ENCODE data around the gene GPR82.
"Not testable (repeated sequence)": the region's sequence is repeated elsewhere in the genome, so short reads cannot be mapped to it uniquely, and the experiment has no call there.

GPR82 gene

DNA sequence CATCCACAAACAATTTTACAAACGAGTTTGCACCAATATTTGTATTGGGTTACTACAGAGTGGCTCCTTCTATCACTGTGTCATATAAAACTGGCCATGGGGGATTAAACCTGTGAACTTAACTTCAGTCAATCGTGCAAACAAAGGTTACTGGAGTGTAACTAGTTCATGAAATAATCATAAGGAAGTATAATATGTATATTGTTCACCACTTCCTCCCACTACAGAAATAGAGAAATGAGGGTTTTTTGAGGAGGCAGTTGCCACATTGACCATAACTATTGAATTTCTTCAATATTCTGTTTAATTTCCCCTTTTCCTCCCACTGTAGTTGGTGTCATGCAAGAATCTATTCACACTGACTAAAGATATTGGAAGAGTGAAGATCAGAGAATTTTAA lies at the start of gene GPR82:
Gene GPR82, plus strand, starts transcription at position 356 of the 400 bp plus-strand sequence. CDS start 2,846 bp downstream, outside the sequence.
- no peak for DNase-seq (ENCODE audit: low read depth, low spot score)

GRCh38 chrX:41676361-41676760 lies 47.6 kb upstream of the GPR82 start:
- DNase-seq (ENCODE audit: low read depth, low spot score) = not testable (repeated sequence)

DNA sequence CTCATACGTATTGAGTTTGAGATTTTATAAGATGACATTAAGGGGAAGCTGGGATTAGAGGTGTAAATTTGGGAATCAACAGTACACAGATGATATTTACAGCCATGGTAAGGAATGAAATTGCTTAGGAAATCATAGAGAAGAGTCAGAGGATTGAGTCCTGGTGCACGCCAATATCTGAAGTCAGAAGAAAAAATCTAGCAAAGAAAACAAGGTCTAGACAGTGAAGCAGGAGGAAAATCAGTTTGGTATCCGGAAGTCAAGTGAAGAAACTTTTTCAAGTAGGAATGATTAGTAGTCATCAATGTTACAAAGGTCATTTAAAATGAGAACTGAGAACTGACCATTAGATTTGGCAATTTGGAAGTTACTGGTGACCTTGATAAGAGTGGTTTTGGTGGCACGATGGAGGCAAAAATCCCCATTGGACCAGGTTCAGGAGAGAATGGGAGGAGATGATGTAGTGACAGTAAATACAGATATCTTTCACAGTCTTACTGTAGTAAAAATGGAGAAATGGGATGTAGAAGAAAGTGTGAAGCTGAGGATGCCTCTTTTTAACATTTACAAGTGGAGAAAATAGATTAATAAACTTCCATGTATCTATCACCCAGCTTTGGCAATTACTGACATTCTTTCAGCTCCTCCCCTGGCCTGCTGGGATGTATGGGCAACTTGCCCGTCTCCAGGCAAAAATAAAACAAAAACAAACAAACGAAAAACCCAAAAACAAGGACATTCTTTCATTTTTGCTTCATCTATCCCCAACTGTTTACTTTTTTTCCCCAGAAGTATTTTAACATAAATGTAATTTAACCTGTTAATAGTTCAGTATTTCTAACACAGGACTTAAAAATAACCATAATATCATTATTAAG lies 46.6 kb upstream of the GPR82 start:
- no peak for DNase-seq (ENCODE audit: low read depth, low spot score)

DNA sequence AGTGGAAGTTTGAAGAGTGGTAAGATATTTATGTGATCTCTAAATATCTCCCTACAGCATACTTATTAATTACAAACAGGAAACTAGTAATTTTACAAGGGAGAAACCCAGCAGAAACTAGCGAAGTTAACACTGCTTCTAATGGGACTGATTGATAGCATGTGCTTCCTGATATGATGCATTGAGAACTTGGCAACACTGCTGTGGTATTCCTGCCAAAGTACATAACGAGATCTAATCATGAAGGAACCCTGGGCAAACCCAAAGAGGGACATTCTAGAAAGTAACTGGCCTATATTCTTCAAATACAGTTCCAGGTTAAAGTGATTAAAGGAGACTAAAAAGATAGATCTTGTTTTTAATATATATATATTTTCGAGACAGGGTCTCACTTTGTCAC lies 39.8 kb upstream of the GPR82 start:
- DNase-seq (ENCODE audit: low read depth, low spot score) = no peak

DNA sequence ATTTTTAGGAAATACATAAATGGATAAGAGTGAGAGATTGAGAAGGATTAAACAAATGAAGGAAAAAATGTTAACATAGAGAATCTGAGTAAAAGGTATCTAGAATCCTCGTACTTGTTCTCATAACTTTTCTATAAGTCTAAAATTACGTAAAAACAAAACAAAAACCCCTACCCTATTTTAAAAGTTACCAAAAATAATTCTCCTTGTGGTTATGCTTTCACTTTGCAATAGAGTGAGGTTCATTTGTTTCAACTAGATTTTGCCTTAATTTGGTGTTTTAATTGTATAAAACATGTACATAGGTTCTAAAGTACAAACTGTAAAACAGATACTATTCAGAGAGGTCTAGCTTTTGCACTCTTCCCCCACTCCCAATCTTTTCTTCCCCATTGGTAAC lies 39.0 kb upstream of the GPR82 start:
- DNase-seq (ENCODE audit: low read depth, low spot score) = no peak

GRCh38 chrX:41686788-41687187 lies 37.2 kb upstream of the GPR82 start:
- no peak for DNase-seq (ENCODE audit: low read depth, low spot score)

GRCh38 chrX:41688156-41688555 lies 35.8 kb upstream of the GPR82 start:
- DNase-seq (ENCODE audit: low read depth, low spot score) = no peak

GRCh38 chrX:41688835-41689234 lies 35.1 kb upstream of the GPR82 start, which contains the start of gene GPR34:
GPR34 (plus strand) TSS chrX:41688973; CDS start chrX:41695634, 6,661 bp downstream.
- DNase-seq (ENCODE audit: low read depth, low spot score) = no peak

GRCh38 chrX:41689711-41690110 lies 34.3 kb upstream of the GPR82 start:
- no peak for DNase-seq (ENCODE audit: low read depth, low spot score)

DNA sequence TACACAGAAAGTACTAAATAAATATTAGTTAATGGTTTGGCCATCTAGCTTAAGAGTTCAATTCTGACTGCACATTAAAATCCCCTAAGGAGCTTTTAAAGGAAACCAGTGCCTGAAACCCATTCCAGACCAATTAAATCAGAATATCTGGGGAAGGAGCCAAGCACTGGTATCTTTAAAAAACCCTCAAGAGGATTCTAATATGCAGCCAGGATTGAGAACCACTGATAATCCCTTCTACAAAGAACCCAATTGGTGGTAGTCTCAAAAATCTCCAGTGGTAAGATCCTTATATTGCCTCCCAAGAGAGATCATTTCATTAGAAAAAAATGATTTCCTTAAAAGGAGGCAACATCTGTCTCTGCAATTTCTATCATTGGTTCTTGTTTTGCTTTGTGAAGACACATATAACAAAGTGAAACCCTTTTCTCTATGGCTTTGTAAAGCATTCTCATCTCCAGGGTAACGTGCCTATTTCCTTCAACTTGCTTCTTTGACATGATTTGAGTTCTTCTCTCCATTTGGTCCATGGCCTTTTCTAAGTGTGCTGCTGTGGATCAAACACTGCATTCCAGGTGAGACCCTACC lies 31.7 kb upstream of the GPR82 start:
- no peak for DNase-seq (ENCODE audit: low read depth, low spot score)

- DNase-seq (ENCODE audit: low read depth, low spot score) = no peak
These were observed 31.0 kb upstream of the GPR82 start for GRCh38 chrX:41693024-41693423.

DNA sequence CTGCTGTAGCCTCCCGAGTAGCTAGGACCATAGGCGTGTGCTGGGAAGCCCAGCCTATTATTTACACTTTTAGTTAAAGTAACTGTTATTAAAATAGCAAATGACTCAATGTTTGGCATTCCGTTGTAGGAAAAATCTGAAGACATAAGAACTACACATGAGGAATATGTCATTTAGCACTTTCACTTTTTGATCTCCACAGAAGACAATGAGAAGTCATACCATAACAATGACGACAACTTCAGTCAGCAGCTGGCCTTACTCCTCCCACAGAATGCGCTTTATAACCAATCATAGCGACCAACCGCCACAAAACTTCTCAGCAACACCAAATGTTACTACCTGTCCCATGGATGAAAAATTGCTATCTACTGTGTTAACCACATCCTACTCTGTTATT lies 28.6 kb upstream of the GPR82 start:
- no peak for DNase-seq (ENCODE audit: low read depth, low spot score)

DNA sequence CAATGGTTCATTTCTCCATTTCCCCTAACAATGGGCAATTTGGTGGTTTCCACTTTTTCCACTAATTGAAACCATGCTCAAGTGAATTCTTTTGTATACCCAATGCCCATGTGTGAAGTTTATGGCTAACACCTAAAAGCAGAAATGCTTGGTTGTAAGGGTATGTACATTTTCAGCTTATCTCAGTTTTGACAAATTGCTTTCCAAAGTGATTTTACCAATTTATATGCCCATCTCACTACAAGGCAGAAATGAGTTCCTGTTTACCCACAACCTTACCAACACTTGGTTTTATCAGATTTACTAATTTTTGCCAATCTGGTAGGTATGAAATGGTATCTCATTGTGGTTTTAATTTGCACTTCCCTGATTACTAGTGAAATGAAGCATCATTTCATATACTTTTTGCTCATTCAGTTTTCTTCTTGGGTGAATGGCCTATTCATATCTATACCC lies 20.4 kb upstream of the GPR82 start:
- no peak for DNase-seq (ENCODE audit: low read depth, low spot score)

DNA sequence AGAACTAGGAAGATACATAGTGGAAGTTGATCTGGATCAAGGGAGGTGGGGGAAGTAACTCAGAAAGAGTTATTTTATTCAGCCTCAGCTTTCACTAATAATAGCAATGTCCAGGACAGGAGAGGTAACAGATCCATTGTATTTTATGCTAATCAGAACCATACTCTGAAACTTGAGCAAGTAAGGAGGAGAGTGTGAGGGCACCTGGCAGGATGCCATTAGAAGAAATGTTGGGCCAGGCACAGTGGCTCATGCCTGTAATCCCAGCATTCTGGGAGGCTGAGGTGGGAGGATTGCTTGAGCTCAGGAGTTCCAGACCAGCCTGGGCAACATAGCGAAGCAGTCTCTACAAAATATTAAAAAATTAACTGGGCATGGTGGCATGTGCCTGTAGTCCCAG lies 18.9 kb upstream of the GPR82 start:
- DNase-seq (ENCODE audit: low read depth, low spot score) = no peak

- DNase-seq (ENCODE audit: low read depth, low spot score) = no peak
These were observed 18.2 kb upstream of the GPR82 start for GRCh38 chrX:41705680-41706374.

- no peak for DNase-seq (ENCODE audit: low read depth, low spot score)
These were observed 16.8 kb upstream of the GPR82 start for GRCh38 chrX:41707218-41707617.

DNA sequence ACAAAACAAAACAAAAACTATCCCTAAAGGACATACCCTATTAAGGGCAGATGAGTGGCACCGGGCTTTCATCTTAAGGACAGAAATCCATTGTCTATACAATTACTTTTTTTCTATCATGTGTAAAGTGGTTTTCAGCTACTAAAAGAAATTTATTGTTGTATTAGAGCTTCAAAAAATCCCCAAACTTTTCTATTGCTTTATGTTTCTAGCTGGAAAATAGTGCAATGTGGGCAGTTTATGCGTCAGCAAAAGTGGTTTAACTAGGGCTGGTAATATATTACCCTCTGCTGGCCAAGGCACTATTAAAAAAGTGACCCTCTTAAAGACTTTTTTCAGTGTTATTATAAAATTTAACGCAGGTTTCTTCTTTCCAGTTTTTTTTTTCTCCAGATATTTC lies 15.5 kb upstream of the GPR82 start:
- no peak for DNase-seq (ENCODE audit: low read depth, low spot score)

- no peak for DNase-seq (ENCODE audit: low read depth, low spot score)
These were observed 12.8 kb upstream of the GPR82 start for GRCh38 chrX:41711021-41711667.

GRCh38 chrX:41716222-41716621 lies 7.8 kb upstream of the GPR82 start:
- DNase-seq (ENCODE audit: low read depth, low spot score) = no peak

DNA sequence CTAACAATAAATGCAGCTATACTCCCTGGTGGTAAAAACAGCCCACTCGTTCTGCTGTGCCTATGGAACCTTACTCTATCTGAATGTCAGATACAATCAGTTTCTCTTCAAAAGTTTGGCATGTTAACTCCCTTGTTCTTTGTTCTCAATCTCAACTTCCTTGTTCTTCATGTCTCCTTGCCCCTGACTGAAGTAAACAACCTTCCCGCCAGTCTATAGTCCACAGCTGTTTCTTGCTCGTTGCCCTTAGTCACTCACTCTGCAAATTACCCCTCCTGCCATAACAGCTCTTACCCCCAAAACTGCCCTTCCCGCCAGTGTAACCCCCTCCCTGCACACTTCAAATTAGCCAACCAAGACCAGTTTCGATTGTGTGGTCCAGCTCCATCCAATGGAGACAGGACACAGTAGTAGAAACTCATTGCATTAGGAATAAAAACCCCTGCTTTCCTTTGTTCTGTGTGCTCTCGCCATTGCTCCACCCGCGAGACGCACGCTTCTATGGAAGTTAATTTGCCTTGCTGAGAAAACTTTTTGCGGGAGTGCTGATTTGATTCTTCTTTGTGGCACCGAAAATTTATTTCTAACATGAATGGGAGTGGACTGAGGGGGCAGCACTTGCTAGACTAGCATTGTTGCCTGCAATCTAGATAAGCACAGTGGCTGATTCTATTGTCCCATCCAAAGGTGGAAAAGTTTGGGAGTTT lies 7.1 kb upstream of the GPR82 start:
- DNase-seq (ENCODE audit: low read depth, low spot score) = no peak

Measured in activated CD4-positive, CD25-positive, alpha-beta regulatory T cell treated with anti-CD3 and anti-CD28 coated beads, Interleukin-2, amount 50 U/mL, for 16 hours (primary cell).